ENCODE measurements around the gene PAGR1. TPM values are rescaled to one million over a fixed set of nuclear protein-coding genes. Genes with fewer than 3 reads are reported as not detected.

PAGR1 gene
- total and polyA plus RNA-seq, 10 of the 15 experiments (the other 5 are each of a cell fraction or from before 2014, with no cell fraction given), result 1.1 to 57.7 (median 23.4) TPM

GRCh38 chr16:29811896-29812665, 3.9 kb upstream of the PAGR1 start, which contains the start of gene PRRT2:
PRRT2 (plus strand) TSS chr16:29812193; CDS start chr16:29813055, 862 bp downstream.
- ChIA-PET SMC1A (ENCODE audit: uncharacterized antibody, unreplicated experiment) (interaction anchor here (1.4 to 2.1 kb wide), 2 partner anchors 36 to 80 kb away, joined by 4 read pairs; no protein-coding TSS in a partner anchor), CTCF (interaction anchor here (1.3 kb wide), 2 partner anchors 31 to 36 kb away, joined by 3 to 6 read pairs; no protein-coding TSS in a partner anchor), RAD21 (ENCODE audit: unreplicated experiment) (interaction anchor here (0.6 to 1.1 kb wide), 2 partner anchors 8 to 264 kb away, joined by 3 read pairs; partner anchors contain the start of gene MVP), POLR2A (interaction anchor here (0.6 to 1.7 kb wide), 4 partner anchors 8 to 59 kb away, joined by 3 to 9 read pairs (median 6); partner anchors contain the start of gene MVP)
- Histone ChIP-seq H3K9me3 (replicated peaks; ENCODE audit: control insufficient read depth, insufficient read depth, low read length) (no peaks in the 10 kb centered on the region), H3K4me1 (ENCODE audit: control insufficient read depth, insufficient read depth, low read length) (peaks cover 30% of the 10 kb centered on the region), H3K9ac (ENCODE audit: control insufficient read depth, insufficient read depth, low read length) (peak within 1 kb of the TSS; percentile 32; the same call in 1 of the 2 replicates), H4K20me1 (ENCODE audit: control insufficient read depth, insufficient read depth) (no peaks in the 10 kb centered on the region), H3K27ac (ENCODE audit: control insufficient read depth, insufficient read depth) (no peak within 1 kb of the TSS), H3K79me2 (ENCODE audit: control insufficient read depth, insufficient read depth, low read length) (peaks cover 30% of the 10 kb centered on the region), H3K36me3 (ENCODE audit: control insufficient read depth in 2 of 2, insufficient read depth in 2 of 2, low read length in 1 of 2) (peaks cover 7 to 13% of the 10 kb centered on the region in 2 experiments; a peak in 2 of 4 replicates), H3K27me3 (replicated peaks in 1 of 2; ENCODE audit: control insufficient read depth in 2 of 2, insufficient read depth in 2 of 2, low read length in 1 of 2) (no peaks in the 10 kb centered on the region), H2AFZ (ENCODE audit: control insufficient read depth, low read depth, low read length) (no peak within 1 kb of the TSS), H3K4me3 (peak within 1 kb of the TSS; percentile 85), H3K4me2 (ENCODE audit: control insufficient read depth, insufficient read depth) (peak within 1 kb of the TSS; percentile 99)
- ATAC-seq, result 0 out of 3 replicates have a peak, but pooled peaks have one; percentile 0
- no peak for FAIRE-seq
- in situ Hi-C loops (cut with MboI), result no loop called here
- no peak for DNase-seq (ENCODE audit: low read depth, low spot score)
- peak; percentile 64; the same call in 1 of the 2 replicates for TF ChIP-seq BMI1 (IDR thresholded peaks at IDR 0.05; ENCODE audit: borderline replicate concordance)
- peak in 1 of 2 experiments; percentile 64; a peak in 2 of 3 replicates for TF ChIP-seq EGR1 (IDR thresholded peaks at IDR 0.05; ENCODE audit: borderline replicate concordance in 1 of 2, low read depth in 2 of 2, low read length in 2 of 2)
- TF ChIP-seq ZBTB33 (IDR thresholded peaks at IDR 0.05), result no peak
- BruUV-seq (replicated peaks), result no TSS peak
- 9% methylated on average over 42 of the region's 69 CpGs for WGBS (ENCODE audit: insufficient coverage, insufficient replicate concordance, low lambda C conversion rate, missing lambda C conversion rate)
- intact Hi-C loops (cut with micrococcal nuclease; ENCODE audit: unreplicated experiment), result no loop called here
